ENCODE results near the gene MED6.

MED6 gene

GRCh38 chr14:70600382-70601157 is at the start of gene MED6:
TSS of gene MED6 (minus strand) at chr14:70600655. CDS start at chr14:70600637, 18 bp downstream.
- DNase-seq (ENCODE audit: low read depth in 2 of 2) = peak; percentile 86 to 93

GRCh38 chr14:70649803-70650202 is 49.3 kb upstream of the MED6 start:
- DNase-seq (ENCODE audit: low read depth in 2 of 2) = no peak

GRCh38 chr14:70648346-70648745 is 47.9 kb upstream of the MED6 start:
- DNase-seq (ENCODE audit: low read depth in 2 of 2) = no peak

GRCh38 chr14:70646705-70647104 is 46.2 kb upstream of the MED6 start:
- no peak for DNase-seq (ENCODE audit: low read depth in 2 of 2)

- no peak for DNase-seq (ENCODE audit: low read depth in 2 of 2)
These were observed 45.4 kb upstream of the MED6 start for GRCh38 chr14:70645892-70646291.

- DNase-seq (ENCODE audit: low read depth in 2 of 2) = no peak
These were observed 43.5 kb upstream of the MED6 start for GRCh38 chr14:70643967-70644366.

GRCh38 chr14:70642303-70643235 is 42.1 kb upstream of the MED6 start:
- no peak for DNase-seq (ENCODE audit: low read depth in 2 of 2)

GRCh38 chr14:70641548-70642302 is 41.3 kb upstream of the MED6 start, which contains the start of gene TTC9:
TSS of gene TTC9 (plus strand) at chr14:70641916. CDS start at chr14:70642130, 214 bp downstream.
- DNase-seq (ENCODE audit: low read depth in 2 of 2) = no peak

- no peak for DNase-seq (ENCODE audit: low read depth in 2 of 2)
These were observed 40.6 kb upstream of the MED6 start for GRCh38 chr14:70640938-70641547.

- DNase-seq (ENCODE audit: low read depth in 2 of 2) = no peak
These were observed 38.0 kb upstream of the MED6 start for GRCh38 chr14:70638416-70638815.

- no peak for DNase-seq (ENCODE audit: low read depth in 2 of 2)
These were observed 35.6 kb upstream of the MED6 start for GRCh38 chr14:70635971-70636595.

- no peak for DNase-seq (ENCODE audit: low read depth in 2 of 2)
These were observed 31.5 kb upstream of the MED6 start for GRCh38 chr14:70631948-70632347.

- DNase-seq (ENCODE audit: low read depth in 2 of 2) = no peak
These were observed 24.5 kb upstream of the MED6 start for GRCh38 chr14:70624972-70625371.

GRCh38 chr14:70622111-70622712 is 21.8 kb upstream of the MED6 start:
- DNase-seq (ENCODE audit: low read depth in 2 of 2) = peak; percentile 32 to 33

GRCh38 chr14:70619708-70620107 is 19.3 kb upstream of the MED6 start:
- DNase-seq (ENCODE audit: low read depth in 2 of 2) = no peak

GRCh38 chr14:70618314-70618713 is 17.9 kb upstream of the MED6 start:
- DNase-seq (ENCODE audit: low read depth in 2 of 2) = no peak

GRCh38 chr14:70616646-70617045 is 16.2 kb upstream of the MED6 start:
- DNase-seq (ENCODE audit: low read depth in 2 of 2) = no peak

GRCh38 chr14:70611216-70611615 is 10.8 kb upstream of the MED6 start:
- DNase-seq (ENCODE audit: low read depth in 2 of 2) = no peak

GRCh38 chr14:70602254-70602653 is 1.8 kb upstream of the MED6 start:
- no peak for DNase-seq (ENCODE audit: low read depth in 2 of 2)

- DNase-seq (ENCODE audit: low read depth in 2 of 2) = no peak
These were observed 707 bp upstream of the MED6 start for GRCh38 chr14:70601162-70601561.

- DNase-seq (ENCODE audit: low read depth in 2 of 2) = no peak
These were observed 1.1 kb downstream of the MED6 start for GRCh38 chr14:70599345-70599744.
